NCI-H1417 (cell line): ENCODE results near the gene MON1A.
A peak's percentile ranks its signal among the peaks of the same experiment; 100 is the strongest.
"Not testable (repeated sequence)": the region's sequence is repeated elsewhere in the genome, so short reads cannot be mapped to it uniquely, and the experiment has no call there.

Source experiments
- DNase-seq, 3 experiments: peaks; one replicate each; lab custom pipeline; 2025; lab: John Stamatoyannopoulos, UW

Gene MON1A, protein sequence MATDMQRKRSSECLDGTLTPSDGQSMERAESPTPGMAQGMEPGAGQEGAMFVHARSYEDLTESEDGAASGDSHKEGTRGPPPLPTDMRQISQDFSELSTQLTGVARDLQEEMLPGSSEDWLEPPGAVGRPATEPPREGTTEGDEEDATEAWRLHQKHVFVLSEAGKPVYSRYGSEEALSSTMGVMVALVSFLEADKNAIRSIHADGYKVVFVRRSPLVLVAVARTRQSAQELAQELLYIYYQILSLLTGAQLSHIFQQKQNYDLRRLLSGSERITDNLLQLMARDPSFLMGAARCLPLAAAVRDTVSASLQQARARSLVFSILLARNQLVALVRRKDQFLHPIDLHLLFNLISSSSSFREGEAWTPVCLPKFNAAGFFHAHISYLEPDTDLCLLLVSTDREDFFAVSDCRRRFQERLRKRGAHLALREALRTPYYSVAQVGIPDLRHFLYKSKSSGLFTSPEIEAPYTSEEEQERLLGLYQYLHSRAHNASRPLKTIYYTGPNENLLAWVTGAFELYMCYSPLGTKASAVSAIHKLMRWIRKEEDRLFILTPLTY

DNA sequence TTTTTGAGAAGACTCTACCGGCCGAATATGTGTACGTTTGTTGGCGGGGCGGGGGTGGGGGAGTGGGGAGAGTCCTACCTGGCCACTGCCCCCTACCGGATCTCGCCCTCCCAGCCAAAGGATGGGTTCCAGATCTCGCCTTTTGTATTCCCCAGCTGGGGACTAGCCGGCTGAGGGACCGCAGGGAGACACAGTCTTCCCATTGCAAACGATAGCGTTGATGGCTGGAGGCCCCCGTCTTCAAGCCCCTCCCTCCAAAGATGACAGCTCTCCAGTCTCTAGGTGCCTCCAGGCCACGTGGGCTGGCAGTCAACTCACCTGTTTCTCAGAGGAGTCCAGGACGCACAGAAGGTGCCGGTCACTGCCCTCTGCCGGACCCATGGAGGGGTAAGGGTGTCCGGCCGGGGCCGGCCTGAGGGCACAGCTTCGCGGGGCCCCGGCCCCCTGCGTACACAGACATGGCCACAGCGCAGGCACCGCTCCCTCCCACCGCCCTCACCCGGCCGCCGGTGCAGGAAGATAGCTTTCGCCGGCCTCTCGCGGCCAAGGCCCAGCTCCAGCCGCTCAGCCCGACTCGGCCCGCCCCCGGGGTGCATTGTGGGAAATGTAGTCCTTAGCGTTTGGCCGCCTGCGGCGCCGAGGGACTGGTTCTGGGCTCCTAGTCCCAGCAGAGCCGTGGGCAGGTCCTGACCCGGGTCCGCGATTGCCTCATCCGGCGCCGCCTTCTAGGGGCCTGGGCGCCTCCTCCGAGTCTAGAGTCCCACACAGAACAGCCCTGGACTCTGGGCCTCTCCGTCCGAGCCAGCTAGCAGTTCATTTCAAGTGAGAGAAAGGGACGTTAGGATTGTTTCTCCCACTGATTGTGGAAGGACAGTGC, at the start of gene MON1A:
MON1A (minus strand) TSS at position 521 of the 877 bp plus-strand sequence. CDS start 16,465 bp downstream, outside the sequence.
- DNase-seq = peak; percentile 73 to 87 (median 86)

DNA sequence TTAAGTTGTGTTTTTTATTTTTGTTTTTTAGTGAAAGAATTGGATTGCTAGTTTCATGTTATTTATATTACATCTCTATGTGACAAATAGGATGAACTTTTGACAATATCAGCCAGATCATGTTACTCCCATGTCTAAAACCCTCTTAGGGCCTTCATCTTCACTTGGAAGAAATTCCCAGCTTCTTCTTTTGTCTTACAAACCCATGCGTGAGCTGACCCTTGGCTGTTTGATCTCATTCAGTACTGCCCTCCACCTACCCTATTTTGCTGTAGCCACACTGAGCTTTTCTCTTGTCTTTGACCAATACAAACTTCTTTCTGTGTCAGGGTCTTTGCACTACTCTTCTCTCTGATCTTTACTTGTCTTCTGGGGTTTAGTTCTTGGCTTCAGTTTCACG, 47.3 kb upstream of the MON1A start:
- no peak for DNase-seq

DNA sequence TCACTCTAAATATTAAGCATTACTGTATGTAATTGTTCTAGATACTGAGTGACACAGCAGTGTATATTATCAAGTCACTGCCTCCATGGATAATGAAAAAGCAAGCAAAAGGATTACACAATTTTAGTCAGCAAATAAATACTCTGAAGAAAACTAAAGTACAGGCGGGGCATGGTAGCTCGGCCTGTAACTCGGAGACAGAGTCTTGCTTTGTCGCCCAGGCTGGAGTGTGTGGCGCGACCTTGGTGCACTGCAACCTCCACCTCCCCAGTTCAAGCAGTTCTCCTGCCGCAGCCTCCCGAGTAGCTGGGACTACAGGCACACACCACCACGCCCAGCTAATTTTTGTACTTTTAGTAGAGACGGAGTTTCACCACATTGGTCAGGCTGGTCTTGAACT, 43.0 kb upstream of the MON1A start:
- no peak for DNase-seq

DNA sequence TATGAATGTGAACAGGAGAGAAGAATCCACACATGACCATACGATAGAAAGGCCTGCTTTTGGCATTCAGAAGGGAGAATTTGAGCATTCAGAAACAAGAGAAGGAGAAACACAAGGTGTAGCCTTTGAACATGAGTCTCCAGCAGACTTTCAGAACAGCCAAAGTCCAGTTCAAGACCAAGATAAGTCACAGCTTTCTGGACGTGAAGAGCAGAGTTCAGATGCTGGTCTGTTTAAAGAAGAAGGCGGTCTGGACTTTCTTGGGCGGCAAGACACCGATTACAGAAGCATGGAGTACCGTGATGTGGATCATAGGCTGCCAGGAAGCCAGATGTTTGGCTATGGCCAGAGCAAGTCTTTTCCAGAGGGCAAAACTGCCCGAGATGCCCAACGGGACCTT, 38.7 kb upstream of the MON1A start:
- DNase-seq = no peak

DNA sequence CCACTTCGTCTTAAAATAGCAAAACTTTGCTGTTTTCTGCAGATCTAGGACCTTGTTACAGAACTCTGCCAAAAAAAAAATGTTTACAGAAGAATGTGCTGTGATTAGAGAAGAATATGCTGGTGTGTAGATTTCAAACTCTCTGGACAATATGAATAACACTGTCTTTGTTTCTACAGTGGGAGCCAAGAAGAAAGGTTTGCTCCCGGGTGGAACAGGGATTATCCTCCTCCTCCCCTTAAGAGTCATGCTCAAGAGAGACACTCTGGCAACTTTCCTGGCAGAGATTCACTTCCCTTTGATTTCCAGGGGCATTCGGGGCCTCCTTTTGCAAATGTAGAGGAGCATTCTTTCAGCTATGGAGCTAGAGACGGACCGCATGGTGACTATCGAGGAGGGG, 37.7 kb upstream of the MON1A start:
- no peak for DNase-seq

DNA sequence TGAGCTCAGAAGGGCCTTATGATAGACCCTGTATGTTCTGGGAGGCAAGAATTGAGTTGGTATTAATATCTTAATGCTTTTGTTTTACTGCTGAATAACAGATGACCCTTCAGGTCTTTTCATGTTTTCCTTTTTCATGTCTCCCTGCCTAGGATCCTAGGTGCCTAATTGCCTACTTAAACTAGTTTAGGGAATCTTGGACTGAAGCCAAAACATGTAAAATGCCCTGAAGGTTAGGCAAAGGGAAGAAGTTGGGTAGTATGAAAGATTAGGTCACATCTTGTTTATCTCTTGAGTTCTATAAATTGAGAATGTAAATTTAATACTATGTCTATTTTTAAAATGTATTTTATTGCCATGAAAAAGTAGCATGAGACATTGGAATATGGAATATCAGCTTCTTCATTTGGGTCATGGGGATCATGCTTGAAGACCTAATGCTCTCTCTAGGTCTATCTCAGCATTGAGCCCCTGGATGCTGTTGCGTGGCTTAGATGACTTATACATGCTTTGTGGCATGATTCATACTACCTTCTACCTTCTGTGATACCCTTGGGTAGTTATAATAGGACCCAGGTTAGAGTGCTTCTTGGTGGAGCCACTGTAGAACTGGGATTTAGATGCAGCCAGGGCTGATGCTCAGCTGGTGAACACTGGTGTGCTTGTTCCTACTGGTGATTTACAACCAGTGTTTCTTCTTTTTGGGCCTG, 36.8 kb upstream of the MON1A start:
- peak in 1 of 3 experiments; percentile 2 for DNase-seq

DNA sequence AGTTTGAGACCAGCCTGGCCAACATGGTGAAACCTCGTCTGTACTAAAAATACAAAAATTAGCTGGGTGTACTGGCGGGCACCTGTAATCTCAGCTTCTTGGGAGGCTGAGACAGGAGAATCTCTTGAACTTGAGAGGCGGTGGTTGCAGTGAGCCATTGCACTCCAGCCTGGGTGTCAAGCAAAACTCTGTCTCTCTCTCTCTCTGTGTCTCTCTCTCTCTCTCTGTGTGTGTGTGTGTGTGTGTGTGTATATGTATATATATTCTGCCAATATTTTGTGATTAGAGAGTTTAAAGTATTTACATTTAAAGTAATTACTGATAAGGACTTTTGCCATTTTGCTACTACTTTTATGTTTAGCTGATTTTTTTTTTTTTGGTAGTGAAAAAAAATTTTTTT, 26.0 kb upstream of the MON1A start:
- DNase-seq = no peak

DNA sequence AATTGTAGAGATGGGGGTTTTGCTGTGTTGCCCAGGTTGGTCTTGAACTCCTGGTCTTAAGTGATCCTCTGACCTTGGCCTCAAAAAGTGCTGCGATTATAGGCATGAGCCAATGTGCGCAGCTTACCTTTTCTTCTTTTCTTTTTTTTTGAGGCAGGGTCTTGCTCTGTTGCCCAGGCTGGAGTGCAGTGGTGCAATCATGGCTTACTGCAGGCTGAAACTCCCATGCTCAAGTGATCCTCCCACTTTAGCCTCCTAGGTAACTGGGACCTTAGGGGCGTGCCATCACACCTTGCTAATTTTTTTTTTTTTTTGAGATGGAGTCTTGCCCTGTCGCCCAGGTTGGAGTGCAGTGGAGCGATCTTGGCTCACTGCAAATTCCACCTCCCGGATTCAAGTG, 23.3 kb upstream of the MON1A start:
- no peak for DNase-seq

DNA sequence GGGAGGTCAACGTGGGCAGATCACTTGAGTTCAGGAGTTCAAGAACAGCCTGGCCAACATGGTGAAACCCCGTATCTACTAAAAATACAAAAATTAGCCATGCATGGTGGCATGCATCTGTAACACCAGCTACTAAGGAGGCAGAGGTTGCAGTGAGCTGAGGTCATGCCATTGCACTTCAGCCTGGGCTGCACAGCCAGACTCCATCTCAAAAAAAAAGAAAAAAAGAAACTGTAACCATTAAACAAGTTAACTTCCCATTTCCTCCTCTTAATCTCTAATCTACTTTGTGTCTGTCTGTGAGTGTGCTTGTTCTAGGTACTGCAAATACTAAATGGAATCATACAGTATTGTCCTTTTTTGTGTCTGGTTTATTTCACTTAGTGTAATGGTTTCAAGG, 13.0 kb upstream of the MON1A start:
- DNase-seq = no peak

DNA sequence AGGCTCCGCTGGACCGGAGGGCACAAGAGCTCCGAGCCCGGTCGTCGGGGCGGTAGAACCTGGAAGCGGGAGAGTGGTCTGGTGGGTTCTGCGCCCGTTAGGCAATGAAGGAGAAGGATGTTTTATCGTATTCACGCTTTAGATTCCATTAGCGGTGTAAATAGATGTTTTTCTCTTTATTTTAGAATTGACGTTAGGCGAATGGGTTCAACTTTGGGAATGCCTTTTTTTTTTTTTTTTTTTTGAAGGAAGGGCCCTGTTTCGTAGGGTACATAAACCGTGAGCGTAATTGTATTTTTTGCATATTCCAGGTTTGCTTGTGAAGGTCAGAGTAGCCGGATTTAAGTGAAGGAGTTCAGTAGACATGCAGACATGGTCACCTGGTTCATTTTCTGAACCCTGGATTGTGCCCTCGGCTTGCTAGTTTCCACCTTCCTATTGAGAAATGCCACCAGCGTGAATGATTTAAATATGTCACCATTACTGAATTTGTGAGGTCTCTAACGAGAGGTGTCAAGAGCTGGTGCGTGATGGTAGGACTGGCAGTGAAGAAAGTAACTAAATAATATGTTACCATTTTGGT, 11.1 kb upstream of the MON1A start:
- peak in 1 of 3 experiments; percentile 9 for DNase-seq

DNA sequence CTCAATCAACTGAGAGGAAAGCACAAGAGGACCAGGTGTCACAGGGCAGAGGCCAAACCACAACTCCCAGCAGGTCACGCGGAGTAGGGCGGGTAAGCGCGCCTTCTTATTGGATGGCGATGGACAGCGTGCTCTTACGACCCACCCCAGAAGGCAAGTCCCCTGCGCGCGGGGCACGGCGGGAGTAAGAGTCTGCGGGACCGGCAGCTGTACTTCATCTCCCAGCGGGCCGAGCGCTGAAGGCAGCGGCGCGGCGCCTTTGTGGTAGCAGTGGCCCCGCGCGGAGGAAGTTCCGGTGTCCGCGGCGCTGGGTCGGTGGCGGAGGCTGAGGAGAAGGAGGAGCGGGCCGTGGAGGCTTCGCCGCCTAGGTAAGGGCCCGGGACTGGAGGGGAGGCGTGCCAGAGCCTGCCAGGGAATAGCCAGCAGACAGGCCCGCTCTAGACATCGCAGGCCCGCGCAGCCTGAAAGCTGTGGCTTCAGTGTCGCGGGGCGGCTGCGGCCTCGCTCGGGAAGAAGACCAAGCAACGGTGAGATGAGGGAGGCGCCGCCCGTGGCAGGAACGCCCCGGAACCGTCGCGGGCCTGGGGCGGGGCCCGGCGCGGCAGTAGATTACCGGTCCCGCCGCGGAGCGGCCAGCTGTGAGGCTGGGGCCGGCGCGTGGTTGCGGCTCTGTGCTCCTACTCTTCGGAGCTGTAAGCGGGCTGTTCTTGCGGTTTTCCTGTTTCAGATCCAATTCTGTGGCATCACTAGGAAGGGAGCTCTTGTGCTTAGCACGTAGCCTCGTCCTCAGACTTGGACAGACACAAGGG, 10.5 kb upstream of the MON1A start, which contains the start of gene RBM6:
RBM6 (plus strand) TSS at position 293 of the 809 bp plus-strand sequence. CDS start 22,492 bp downstream, outside the sequence.
- DNase-seq = peak; percentile 92 to 95 (median 92)

DNA sequence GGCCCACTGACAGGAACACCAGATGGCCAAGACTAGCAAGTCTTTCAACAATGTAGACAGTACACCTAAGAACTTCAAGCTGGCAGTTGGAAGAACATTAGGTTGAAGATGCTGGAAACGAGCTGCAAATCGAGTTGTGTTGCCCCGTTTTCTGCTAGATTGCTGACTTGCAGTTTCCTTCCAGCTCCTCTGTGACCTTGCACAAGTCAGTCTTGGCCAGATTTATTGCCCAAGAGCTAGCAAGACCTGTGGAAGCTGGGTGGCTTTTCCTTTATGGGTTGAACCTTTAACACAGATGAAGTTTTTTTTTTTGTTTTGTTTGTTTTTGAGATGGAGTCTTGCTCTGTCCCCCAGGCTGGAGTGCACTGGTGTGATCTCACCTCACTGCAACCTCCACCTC, 7.5 kb upstream of the MON1A start:
- no peak for DNase-seq

DNA sequence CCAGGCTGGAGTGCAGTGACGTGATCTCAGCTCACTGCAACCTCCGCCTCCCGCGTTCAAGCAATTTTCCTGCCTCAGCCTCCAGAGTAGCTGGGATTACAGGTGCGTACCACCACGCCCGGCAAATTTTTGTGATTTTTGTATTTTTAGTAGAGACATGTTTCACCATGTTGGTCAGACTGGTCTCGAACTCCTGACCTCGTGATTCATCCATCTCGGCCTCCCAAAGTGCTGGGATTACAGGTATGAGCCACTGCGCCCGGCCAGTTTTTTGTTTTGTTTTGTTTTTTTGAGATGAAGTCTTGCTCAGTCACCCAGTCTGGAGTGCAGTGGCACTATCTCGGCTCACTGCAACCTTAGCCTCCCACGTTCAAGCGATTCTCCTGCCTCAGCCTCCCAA, 2.7 kb upstream of the MON1A start:
- not testable (repeated sequence) for DNase-seq

DNA sequence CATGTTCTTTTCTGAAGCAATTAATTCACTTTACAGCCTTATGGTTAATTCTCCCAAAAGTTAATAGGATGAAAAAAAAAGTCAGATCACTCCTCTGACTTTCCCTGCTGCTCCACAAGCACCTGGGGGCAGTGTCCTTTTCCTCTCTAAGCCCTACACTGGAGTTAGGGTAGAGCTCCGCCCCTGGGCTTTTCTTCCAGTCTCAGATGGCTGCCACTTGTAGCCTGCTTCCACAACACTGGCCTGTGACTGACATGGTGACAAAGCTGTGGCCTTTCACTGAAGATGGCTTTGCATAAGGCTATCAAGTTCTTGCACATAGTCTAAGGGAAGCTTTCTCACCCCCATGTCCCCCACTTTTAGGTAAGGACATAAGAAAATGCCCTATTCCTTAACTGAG, 1.3 kb upstream of the MON1A start:
- DNase-seq = peak; percentile 2 to 15 (median 4)

DNA sequence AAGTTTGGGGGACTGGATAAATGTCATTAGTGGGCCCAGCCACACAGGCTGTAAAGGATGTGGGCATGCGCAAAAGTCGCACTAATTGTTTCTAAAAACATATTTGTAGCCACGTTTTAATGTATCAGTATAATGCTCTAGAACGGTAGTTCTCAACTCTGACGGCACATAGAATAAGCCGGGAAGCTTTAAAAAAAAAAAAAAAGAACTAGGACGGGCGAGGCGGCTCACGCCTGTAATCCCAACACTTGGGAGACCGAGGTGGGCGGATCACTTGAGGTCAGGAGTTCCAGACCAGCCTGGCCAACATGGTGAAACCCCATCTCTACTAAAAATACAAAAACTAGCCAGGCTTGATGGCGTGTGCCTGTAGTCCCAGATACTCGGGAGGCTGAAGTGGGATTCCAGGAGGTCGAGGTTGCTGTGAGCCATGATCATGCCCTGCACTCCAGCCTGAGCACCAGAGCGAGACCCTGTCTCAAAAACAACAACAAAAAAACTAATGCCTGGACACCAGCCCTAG, 618 bp upstream of the MON1A start:
- DNase-seq = no peak

DNA sequence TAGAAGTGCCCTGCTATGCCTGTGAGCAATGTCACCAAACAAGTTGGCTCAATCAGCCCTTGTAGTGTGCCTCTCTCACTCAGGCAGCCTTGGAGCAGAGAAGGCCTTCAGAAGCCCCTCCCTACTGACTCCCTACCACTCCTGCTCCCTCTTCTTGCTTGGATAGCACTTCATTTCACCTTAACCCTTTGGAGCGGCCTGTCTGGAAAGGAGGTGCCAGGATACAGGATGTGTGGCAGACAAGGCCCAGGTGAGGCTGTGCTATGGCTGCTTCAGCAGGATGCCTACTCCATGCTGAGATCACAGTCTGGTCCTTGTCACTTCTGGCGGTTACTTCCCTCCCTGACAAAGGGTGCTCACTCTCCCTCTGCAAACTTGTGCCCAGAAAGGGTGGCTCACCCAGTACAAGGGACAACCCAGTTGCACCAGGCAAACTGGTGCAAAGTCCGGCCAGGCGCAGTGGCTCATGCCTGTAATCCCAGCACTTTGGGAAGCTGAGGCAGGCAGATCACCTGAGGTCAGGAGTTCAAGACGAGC, 1.1 kb downstream of the MON1A start:
- DNase-seq = no peak

DNA sequence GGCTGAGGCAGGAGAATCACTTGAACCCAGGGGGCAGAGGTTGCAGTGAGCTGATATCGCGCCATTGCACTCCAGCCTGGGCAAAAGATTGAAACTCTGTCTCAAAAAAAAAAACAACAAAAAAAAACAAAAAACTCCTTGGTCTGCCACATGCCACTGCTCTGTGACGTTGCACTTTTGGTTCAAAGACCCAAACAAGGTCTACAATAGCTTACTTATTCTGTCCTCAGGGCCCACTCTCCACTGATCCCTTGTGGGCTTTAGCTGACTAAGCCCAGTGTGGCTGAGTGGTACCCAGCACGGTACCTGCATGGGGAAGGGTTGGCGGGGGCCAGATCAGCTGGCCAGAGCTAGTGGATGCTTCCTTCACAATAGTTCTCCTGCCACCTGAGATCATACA, 1.8 kb downstream of the MON1A start:
- no peak for DNase-seq

DNA sequence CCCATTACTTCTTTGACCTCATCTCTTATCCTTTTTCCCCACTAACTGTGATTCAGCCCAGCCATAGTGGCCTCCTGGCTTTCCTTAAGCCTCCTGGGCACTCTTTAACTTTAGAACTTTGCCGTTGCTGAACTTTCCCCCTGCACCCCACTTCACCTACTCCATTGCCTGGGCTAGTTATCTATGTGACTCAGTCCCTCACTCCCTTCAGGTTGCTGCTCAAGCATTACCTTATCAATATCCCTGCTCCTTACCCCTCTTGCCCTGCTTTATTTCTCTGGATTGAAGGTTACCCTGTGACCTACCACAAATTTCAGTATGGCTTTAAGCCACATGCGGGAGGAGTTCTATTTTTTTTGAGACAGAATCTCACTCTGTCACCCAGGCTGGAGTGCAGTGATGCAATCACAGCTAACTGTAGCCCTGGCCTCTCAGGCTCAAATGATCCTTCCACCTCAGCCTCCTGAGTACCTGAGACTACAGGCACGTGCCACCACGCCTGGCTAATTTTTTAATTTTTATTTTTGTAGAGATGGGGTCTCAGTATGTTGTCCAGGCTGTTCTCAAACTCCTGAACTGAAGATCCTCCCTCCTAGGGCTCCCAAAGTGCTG, 3.4 kb downstream of the MON1A start:
- DNase-seq = no peak

DNA sequence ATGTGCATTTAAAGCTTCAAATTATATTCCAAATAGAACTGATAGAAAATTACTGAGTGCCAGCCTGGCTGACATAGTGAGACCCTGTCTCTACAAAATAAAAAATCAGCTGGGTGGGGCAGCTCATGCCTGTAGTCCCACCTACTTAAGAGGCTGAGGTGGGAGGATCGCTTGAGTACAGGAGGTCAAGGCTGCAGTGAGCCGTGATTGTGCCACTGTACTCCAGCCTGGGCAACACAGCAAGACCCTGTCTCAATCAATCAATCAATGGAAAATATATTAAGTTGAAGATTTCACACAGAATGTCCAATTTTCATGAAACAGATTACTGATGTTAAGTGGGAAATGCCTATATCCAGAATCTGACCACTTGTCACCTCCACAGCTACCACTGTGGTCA, 4.1 kb downstream of the MON1A start:
- DNase-seq = no peak

DNA sequence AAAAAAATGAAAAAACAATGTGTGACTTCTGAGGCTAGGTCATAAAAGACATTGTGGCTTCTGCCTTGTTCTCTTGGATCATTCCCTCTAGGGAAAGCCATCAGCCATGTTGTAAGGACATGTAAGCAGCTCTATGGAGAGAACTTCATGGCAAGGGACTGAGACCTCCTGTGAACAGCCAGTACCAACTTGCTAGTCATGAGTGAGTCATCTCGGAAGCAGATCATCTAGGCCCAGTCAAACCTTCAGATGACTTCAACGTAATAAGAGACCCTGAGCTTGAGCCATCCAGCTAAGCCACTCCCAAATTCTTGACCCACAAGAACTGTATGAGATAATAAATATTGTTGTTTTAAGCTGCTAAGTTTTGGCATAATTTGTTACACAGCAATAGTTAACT, 4.9 kb downstream of the MON1A start:
- DNase-seq = no peak
